Measurements from ENCODE around the gene MAGEA4.

- TF ChIP-seq CTCF (IDR thresholded peaks at IDR 0.05; ENCODE audit: insufficient read depth, low read depth, low read length) (no peak), EZH2 (IDR thresholded peaks at IDR 0.05; ENCODE audit: insufficient read depth, low read length) (no peak)
Measured at GRCh38 chrX:151921292-151921691, 8.6 kb downstream of the MAGEA4 start.
